ENCODE results near the gene RPL14.

- no peak; the same call in none of the 2 replicates for TF ChIP-seq POLR2A (IDR thresholded peaks at IDR 0.05; ENCODE audit: low read depth, low read length)
- no peak for TF ChIP-seq POLR2AphosphoS5 (IDR thresholded peaks at IDR 0.05; ENCODE audit: low read depth, low read length)
- TF ChIP-seq TAF1 (IDR thresholded peaks at IDR 0.05; ENCODE audit: low read depth, low read length), result no peak
- TF ChIP-seq POU2F2 (IDR thresholded peaks at IDR 0.05; ENCODE audit: low read depth, low read length), result no peak
- TF ChIP-seq SPI1 (IDR thresholded peaks at IDR 0.05; ENCODE audit: low read depth, low read length), result no peak
- TF ChIP-seq PAX5 (IDR thresholded peaks at IDR 0.05; ENCODE audit: insufficient read depth, low read length, severe bottlenecking), result no peak
These were observed 6.4 kb downstream of the RPL14 start for GRCh38 chr3:40463579-40463978.
